Measurements from ENCODE around the gene CDRT4.
A peak's percentile ranks its signal among the peaks of the same experiment; 100 is the strongest.
"Not testable (repeated sequence)": the region's sequence is repeated elsewhere in the genome, so short reads cannot be mapped to it uniquely, and the experiment has no call there.

Gene CDRT4
- 0 to 0.05 (median 0.04) reads per million in 3 experiments for total RNA-seq

- DNase-seq: no peak
Measured at GRCh38 chr17:15467592-15467991, at the start of gene CDRT4. Gene CDRT4, minus strand, starts transcription at chr17:15467621. Its CDS starts 27,383 bp downstream, at chr17:15440238.

GRCh38 chr17:15516150-15516549, 48.7 kb upstream of the CDRT4 start:
- DNase-seq: no peak

- DNase-seq: no peak
Measured at GRCh38 chr17:15514469-15514868, 47.0 kb upstream of the CDRT4 start.

GRCh38 chr17:15513856-15514459, 46.5 kb upstream of the CDRT4 start:
- DNase-seq: no peak

- no peak for DNase-seq
Measured at GRCh38 chr17:15513058-15513791, 45.8 kb upstream of the CDRT4 start.

- DNase-seq: no peak
Measured at GRCh38 chr17:15512071-15512709, 44.8 kb upstream of the CDRT4 start.

GRCh38 chr17:15511142-15511541, 43.7 kb upstream of the CDRT4 start:
- no peak for DNase-seq

- DNase-seq: no peak
Measured at GRCh38 chr17:15510361-15510760, 42.9 kb upstream of the CDRT4 start.

- no peak for DNase-seq
Measured at GRCh38 chr17:15509095-15509494, 41.7 kb upstream of the CDRT4 start.

- no peak for DNase-seq
Measured at GRCh38 chr17:15508466-15508865, 41.0 kb upstream of the CDRT4 start.

GRCh38 chr17:15507896-15508295, 40.5 kb upstream of the CDRT4 start:
- DNase-seq: no peak

GRCh38 chr17:15507001-15507400, 39.6 kb upstream of the CDRT4 start:
- DNase-seq: no peak

- not testable (repeated sequence) for DNase-seq
Measured at GRCh38 chr17:15505708-15506107, 38.3 kb upstream of the CDRT4 start.

- DNase-seq: no peak
Measured at GRCh38 chr17:15503731-15504130, 36.3 kb upstream of the CDRT4 start.

- DNase-seq: peak; percentile 22
Measured at GRCh38 chr17:15502369-15503112, 35.1 kb upstream of the CDRT4 start.

- no peak for DNase-seq
Measured at GRCh38 chr17:15501793-15502192, 34.4 kb upstream of the CDRT4 start.

GRCh38 chr17:15501282-15501681, 33.9 kb upstream of the CDRT4 start:
- DNase-seq: no peak

GRCh38 chr17:15498107-15498506, 30.7 kb upstream of the CDRT4 start:
- no peak for DNase-seq

- no peak for DNase-seq
Measured at GRCh38 chr17:15496735-15497670, 29.6 kb upstream of the CDRT4 start.

GRCh38 chr17:15494821-15495220, 27.4 kb upstream of the CDRT4 start:
- no peak for DNase-seq

- no peak for DNase-seq
Measured at GRCh38 chr17:15493693-15494035, 26.2 kb upstream of the CDRT4 start.
